Upper lobe of left lung (tissue), 4 donors: Measurements from ENCODE around the gene SARDH.

Experiments
- CTCF ChIP-seq, 6 experiments: fragments of 450-650 bp in 4 of 6; fragments of 200-600 bp in 2 of 6; sonication (generic) in 2 of 6; IDR thresholded peaks; one replicate each; pipeline ENCODE4 v1.5.1; 2016 to 2019; ENCODE audit warnings: antibody characterized with exemption in 6 of 6
- EP300 ChIP-seq, 4 donors: sonication (generic); formaldehyde crosslinking; IDR thresholded peaks; one replicate each; pipeline ENCODE4 v1.5.1; 2017; ENCODE audit warnings: antibody characterized with exemption in 4 of 4, control low read depth in 2 of 4
- POLR2AphosphoS5 ChIP-seq, 2 donors: sonication (generic); formaldehyde crosslinking; IDR thresholded peaks; one replicate each; pipeline ENCODE4 v1.5.1; 2017; ENCODE audit warnings: antibody characterized with exemption in 2 of 2

GRCh38 chr9:133779516-133780403, 41.6 kb upstream of the SARDH start:
- TF ChIP-seq CTCF (IDR thresholded peaks at IDR 0.05) (no peak), POLR2AphosphoS5 (IDR thresholded peaks at IDR 0.05) (no peak), EP300 (IDR thresholded peaks at IDR 0.05) (no peak)
